Stimulated activated effector memory CD8-positive, alpha-beta T cell treated with anti-CD3 and anti-CD28 coated beads, Interleukin-12 subunit alpha, Interleukin-12 subunit beta, amount 100 ng/mL, for 72 hours (primary cell): ENCODE results near the gene EPHB2.
A peak's percentile ranks its signal among the peaks of the same experiment; 100 is the strongest.

Experiments used
- ATAC-seq: fragments of 150-1000 bp; cut with Tn5 transposase; 2 replicates; pipeline ENCODE4 v1.10.0; 2021
- DNase-seq, 2 donors: peaks; one replicate each; pipeline ENCODE4 v3.0.0; 2021 to 2022; ENCODE audit warnings: low spot score in 2 of 2
- H3K27ac Mint-ChIP-seq: one replicate; pipeline ENCODE4 v1.8.0; 2022; ENCODE audit warnings: mild to moderate bottlenecking, mixed read lengths
- H3K36me3 Mint-ChIP-seq: one replicate; pipeline ENCODE4 v1.8.0; 2022; ENCODE audit warnings: mild to moderate bottlenecking, mixed read lengths
- H3K4me1 Mint-ChIP-seq: one replicate; pipeline ENCODE4 v1.8.0; 2022; ENCODE audit warnings: mixed read lengths
- H3K4me3 Mint-ChIP-seq: one replicate; pipeline ENCODE4 v1.8.0; 2022; ENCODE audit warnings: mild to moderate bottlenecking, mixed read lengths
- H3K9me3 Mint-ChIP-seq: one replicate; pipeline ENCODE4 v1.8.0; 2022; ENCODE audit warnings: mixed read lengths

EPHB2 gene

GRCh38 chr1:22729912-22730311, 19.3 kb downstream of the EPHB2 start:
- DNase-seq (no peak), ATAC-seq (no peak)
- Mint-ChIP-seq H3K36me3 (no peaks in the 10 kb centered on the region), H3K27ac (no peak overlapping the region), H3K4me3 (no peak overlapping the region), H3K9me3 (no peaks in the 10 kb centered on the region), H3K4me1 (no peaks in the 10 kb centered on the region)

GRCh38 chr1:22731924-22732720, 21.5 kb downstream of the EPHB2 start:
- DNase-seq (no peak), ATAC-seq (no peak)
- H3K36me3 Mint-ChIP-seq, result no peaks in the 10 kb centered on the region
- no peak overlapping the region for H3K27ac Mint-ChIP-seq
- H3K4me1 Mint-ChIP-seq, result no peaks in the 10 kb centered on the region
- H3K9me3 Mint-ChIP-seq, result no peaks in the 10 kb centered on the region
- no peak overlapping the region for H3K4me3 Mint-ChIP-seq

- no peak overlapping the region for H3K4me3 Mint-ChIP-seq
- DNase-seq (no peak), ATAC-seq (no peak)
- no peak overlapping the region for H3K27ac Mint-ChIP-seq
- H3K36me3 Mint-ChIP-seq, result no peaks in the 10 kb centered on the region
- no peaks in the 10 kb centered on the region for H3K4me1 Mint-ChIP-seq
- H3K9me3 Mint-ChIP-seq, result no peaks in the 10 kb centered on the region
Measured at GRCh38 chr1:22733643-22734042, 23.0 kb downstream of the EPHB2 start.

- H3K9me3 Mint-ChIP-seq, result no peaks in the 10 kb centered on the region
- H3K27ac Mint-ChIP-seq, result no peak overlapping the region
- no peaks in the 10 kb centered on the region for H3K36me3 Mint-ChIP-seq
- no peaks in the 10 kb centered on the region for H3K4me1 Mint-ChIP-seq
- no peak for DNase-seq
- no peak overlapping the region for H3K4me3 Mint-ChIP-seq
- ATAC-seq, result no peak
Measured at GRCh38 chr1:22736501-22737080, 26.0 kb downstream of the EPHB2 start.

GRCh38 chr1:22737374-22738068, 26.9 kb downstream of the EPHB2 start:
- ATAC-seq, result no peak
- no peaks in the 10 kb centered on the region for H3K4me1 Mint-ChIP-seq
- DNase-seq, result no peak
- H3K27ac Mint-ChIP-seq, result no peak overlapping the region
- H3K9me3 Mint-ChIP-seq, result no peaks in the 10 kb centered on the region
- no peaks in the 10 kb centered on the region for H3K36me3 Mint-ChIP-seq
- no peak overlapping the region for H3K4me3 Mint-ChIP-seq

- no peak overlapping the region for H3K4me3 Mint-ChIP-seq
- no peaks in the 10 kb centered on the region for H3K36me3 Mint-ChIP-seq
- ATAC-seq, result no peak
- H3K9me3 Mint-ChIP-seq, result no peaks in the 10 kb centered on the region
- DNase-seq, result no peak
- no peak overlapping the region for H3K27ac Mint-ChIP-seq
- no peaks in the 10 kb centered on the region for H3K4me1 Mint-ChIP-seq
Measured at GRCh38 chr1:22738069-22738435, 27.4 kb downstream of the EPHB2 start.

GRCh38 chr1:22738522-22738921, 27.9 kb downstream of the EPHB2 start:
- DNase-seq (no peak), ATAC-seq (peak; percentile 14)
- Mint-ChIP-seq H3K4me3 (no peak overlapping the region), H3K4me1 (no peaks in the 10 kb centered on the region), H3K27ac (no peak overlapping the region), H3K36me3 (no peaks in the 10 kb centered on the region), H3K9me3 (no peaks in the 10 kb centered on the region)

- Mint-ChIP-seq H3K27ac (no peak overlapping the region), H3K4me3 (no peak overlapping the region), H3K4me1 (no peaks in the 10 kb centered on the region), H3K36me3 (no peaks in the 10 kb centered on the region), H3K9me3 (no peaks in the 10 kb centered on the region)
- ATAC-seq, result no peak
- DNase-seq, result no peak
Measured at GRCh38 chr1:22739648-22740385, 29.2 kb downstream of the EPHB2 start.

- no peaks in the 10 kb centered on the region for H3K9me3 Mint-ChIP-seq
- ATAC-seq (no peak), DNase-seq (no peak)
- no peaks in the 10 kb centered on the region for H3K36me3 Mint-ChIP-seq
- no peak overlapping the region for H3K27ac Mint-ChIP-seq
- peaks cover 3% of the 10 kb centered on the region for H3K4me1 Mint-ChIP-seq
- H3K4me3 Mint-ChIP-seq, result no peak overlapping the region
Measured at GRCh38 chr1:22741118-22741517, 30.5 kb downstream of the EPHB2 start.

- no peaks in the 10 kb centered on the region for H3K9me3 Mint-ChIP-seq
- H3K4me1 Mint-ChIP-seq, result peaks cover 16% of the 10 kb centered on the region
- H3K4me3 Mint-ChIP-seq, result no peak overlapping the region
- ATAC-seq (no peak), DNase-seq (no peak)
- no peak overlapping the region for H3K27ac Mint-ChIP-seq
- no peaks in the 10 kb centered on the region for H3K36me3 Mint-ChIP-seq
Measured at GRCh38 chr1:22745669-22746585, 35.3 kb downstream of the EPHB2 start.

GRCh38 chr1:22747021-22747734, 36.5 kb downstream of the EPHB2 start:
- DNase-seq (no peak), ATAC-seq (no peak)
- no peaks in the 10 kb centered on the region for H3K9me3 Mint-ChIP-seq
- peaks cover 16% of the 10 kb centered on the region for H3K4me1 Mint-ChIP-seq
- H3K27ac Mint-ChIP-seq, result no peak overlapping the region
- H3K4me3 Mint-ChIP-seq, result no peak overlapping the region
- H3K36me3 Mint-ChIP-seq, result no peaks in the 10 kb centered on the region

GRCh38 chr1:22747735-22748073, 37.1 kb downstream of the EPHB2 start:
- Mint-ChIP-seq H3K36me3 (no peaks in the 10 kb centered on the region), H3K4me1 (peaks cover 16% of the 10 kb centered on the region), H3K27ac (no peak overlapping the region), H3K9me3 (no peaks in the 10 kb centered on the region), H3K4me3 (no peak overlapping the region)
- ATAC-seq (no peak), DNase-seq (no peak)

- Mint-ChIP-seq H3K27ac (no peak overlapping the region), H3K4me1 (peaks cover 16% of the 10 kb centered on the region), H3K4me3 (no peak overlapping the region), H3K9me3 (no peaks in the 10 kb centered on the region), H3K36me3 (no peaks in the 10 kb centered on the region)
- no peak for DNase-seq
- no peak for ATAC-seq
Measured at GRCh38 chr1:22749503-22749902, 38.9 kb downstream of the EPHB2 start.

- H3K9me3 Mint-ChIP-seq, result no peaks in the 10 kb centered on the region
- ATAC-seq, result peak; percentile 54
- DNase-seq, result no peak
- peak overlapping the region; percentile 73 for H3K27ac Mint-ChIP-seq
- H3K4me3 Mint-ChIP-seq, result no peak overlapping the region
- H3K4me1 Mint-ChIP-seq, result peaks cover 16% of the 10 kb centered on the region
- H3K36me3 Mint-ChIP-seq, result no peaks in the 10 kb centered on the region
Measured at GRCh38 chr1:22749919-22750684, 39.5 kb downstream of the EPHB2 start.
